KG1 (cell line): ENCODE measurements around the gene STXBP5.

Source experiments
- DNase-seq: peaks from one replicate; lab custom pipeline; 2025; lab: John Stamatoyannopoulos, UW

STXBP5 gene

GRCh38 chr6:147178355-147178754 is 25.9 kb upstream of the STXBP5 start:
- no peak for DNase-seq

GRCh38 chr6:147179809-147180208 is 24.4 kb upstream of the STXBP5 start:
- no peak for DNase-seq

GRCh38 chr6:147180926-147181325 is 23.3 kb upstream of the STXBP5 start:
- DNase-seq, result no peak

GRCh38 chr6:147184379-147184778 is 19.8 kb upstream of the STXBP5 start:
- DNase-seq, result no peak

GRCh38 chr6:147185216-147185615 is 19.0 kb upstream of the STXBP5 start:
- no peak for DNase-seq

- DNase-seq, result no peak
Measured at GRCh38 chr6:147190556-147190955, 13.7 kb upstream of the STXBP5 start.

GRCh38 chr6:147192278-147192911 is 11.8 kb upstream of the STXBP5 start:
- DNase-seq, result no peak

GRCh38 chr6:147194652-147195411 is 9.4 kb upstream of the STXBP5 start:
- DNase-seq, result no peak

GRCh38 chr6:147195510-147195909 is 8.7 kb upstream of the STXBP5 start:
- no peak for DNase-seq

GRCh38 chr6:147195987-147196386 is 8.2 kb upstream of the STXBP5 start:
- DNase-seq, result no peak

GRCh38 chr6:147200711-147201110 is 3.5 kb upstream of the STXBP5 start:
- DNase-seq, result no peak

GRCh38 chr6:147201885-147202515 is 2.2 kb upstream of the STXBP5 start:
- no peak for DNase-seq

GRCh38 chr6:147202516-147203310 is 1.5 kb upstream of the STXBP5 start:
- peak; percentile 85 for DNase-seq

GRCh38 chr6:147203311-147204059 is 732 bp upstream of the STXBP5 start:
- peak; percentile 55 for DNase-seq

GRCh38 chr6:147204843-147205311 is 660 bp downstream of the STXBP5 start:
- no peak for DNase-seq

GRCh38 chr6:147205690-147206600 is 1.7 kb downstream of the STXBP5 start:
- DNase-seq, result no peak

GRCh38 chr6:147207351-147207750 is 3.1 kb downstream of the STXBP5 start:
- peak; percentile 29 for DNase-seq

GRCh38 chr6:147207837-147208754 is 3.9 kb downstream of the STXBP5 start:
- no peak for DNase-seq

- DNase-seq, result no peak
Measured at GRCh38 chr6:147209762-147210449, 5.7 kb downstream of the STXBP5 start.
